H1 (cell line): ENCODE measurements around the gene B3GNT2. TPM values are rescaled to one million over a fixed set of nuclear protein-coding genes. Genes with fewer than 3 reads are reported as not detected.
A peak's percentile ranks its signal among the peaks of the same experiment; 100 is the strongest.

Experiments used
- CTCF ChIA-PET: fragments of 300-600 bp; sonication (Branson Sonifier 250); formaldehyde crosslinking; loops from one replicate; lab custom pipeline; 2021; ENCODE audit not compliant: partially characterized antibody; lab: Charles Lee
- POLR2A ChIA-PET: fragments of 300-600 bp; sonication (Branson Sonifier 250); formaldehyde crosslinking; loops from one replicate; lab custom pipeline; 2021; ENCODE audit warnings: inconsistent platforms; ENCODE audit not compliant: partially characterized antibody; lab: Charles Lee
- DNase-seq, 2 experiments: peaks; one replicate each; pipeline versions ENCODE4 v3.0.0 to v3.0.0-alpha.2; 2010 to 2022; ENCODE audit warnings: low spot score in 2 of 2, low read depth in 1 of 2, mixed read lengths in 1 of 2
- FAIRE-seq: peaks from 2 replicates; lab custom pipeline; 2011; peaks lifted over from hg19 to GRCh38; lab: Jason Lieb, UNC
- H2AFZ ChIP-seq: 2 replicates; pipeline ENCODE4 v1.8.1; 2012; ENCODE audit warnings: low read length, inconsistent platforms
- H2AK5ac ChIP-seq: 2 replicates; pipeline ENCODE4 v1.6.1; 2013; ENCODE audit warnings: low read depth, low read length
- H2BK120ac ChIP-seq: replicated peaks from 2 replicates; pipeline ENCODE3; 2013; ENCODE audit warnings: low read depth, low read length, inconsistent platforms
- H2BK12ac ChIP-seq: 2 replicates; pipeline ENCODE4 v1.6.1; 2013; ENCODE audit warnings: low read depth, low read length
- H2BK15ac ChIP-seq: 2 replicates; pipeline ENCODE4 v1.6.1; 2013; ENCODE audit warnings: low read length
- H2BK20ac ChIP-seq: 2 replicates; pipeline ENCODE4 v1.6.1; 2013; ENCODE audit warnings: low read length
- H2BK5ac ChIP-seq: 2 replicates; pipeline ENCODE4 v1.6.1; 2013; ENCODE audit warnings: low read depth, low read length
- H3K14ac ChIP-seq: 2 replicates; pipeline ENCODE4 v1.6.1; 2013; ENCODE audit warnings: inconsistent platforms; ENCODE audit not compliant: insufficient read length
- H3K18ac ChIP-seq: 2 replicates; pipeline ENCODE4 v1.6.1; 2013; ENCODE audit warnings: low read length; ENCODE audit errors: extremely low read depth
- H3K23ac ChIP-seq: 2 replicates; pipeline ENCODE4 v1.6.1; 2013; ENCODE audit warnings: inconsistent platforms; ENCODE audit not compliant: insufficient read length
- H3K23me2 ChIP-seq: 2 replicates; pipeline ENCODE4 v1.6.1; 2013; ENCODE audit warnings: low read depth, low read length
- H3K27ac ChIP-seq: 2 replicates; pipeline ENCODE4 v1.6.1; 2011; ENCODE audit warnings: low read depth, low read length, inconsistent platforms
- H3K27me3 ChIP-seq, 4 experiments: replicated peaks in 1 of 4; 1 replicate in 1 of 4; 2 replicates in 3 of 4; pipeline versions ENCODE4 v1.6.1 to v1.8.1; 2011 to 2013; ENCODE audit warnings: low read length in 3 of 4, mild to moderate bottlenecking in 3 of 4, inconsistent platforms in 2 of 4, mixed read lengths in 2 of 4, moderate library complexity in 1 of 4; ENCODE audit not compliant: control insufficient read depth in 3 of 4, insufficient read depth in 3 of 4; ENCODE audit errors: extremely low read depth in 1 of 4
- H3K36me3 ChIP-seq, 4 experiments: 2 replicates each; pipeline versions ENCODE4 v1.6.1 to v1.8.1; 2011 to 2013; ENCODE audit warnings: mild to moderate bottlenecking in 4 of 4, low read length in 3 of 4, moderate library complexity in 2 of 4, control low read depth in 1 of 4, inconsistent platforms in 1 of 4; ENCODE audit not compliant: insufficient read depth in 4 of 4, control insufficient read depth in 2 of 4
- H3K4ac ChIP-seq: replicated peaks from 2 replicates; pipeline ENCODE3; 2013; ENCODE audit warnings: low read length, low read depth, mixed read lengths, inconsistent platforms; ENCODE audit not compliant: insufficient read length
- H3K4me1 ChIP-seq, 4 experiments: replicated peaks in 1 of 4; 1 replicate in 1 of 4; 2 replicates in 3 of 4; pipeline versions ENCODE4 v1.6.1 to v1.8.1; 2011 to 2013; ENCODE audit warnings: low read length in 3 of 4, inconsistent platforms in 2 of 4, mixed read lengths in 1 of 4; ENCODE audit not compliant: insufficient read depth in 4 of 4, control insufficient read depth in 3 of 4
- H3K4me2 ChIP-seq, 2 experiments: 2 replicates each; pipeline versions ENCODE4 v1.6.1 to v1.8.1; 2011 to 2013; ENCODE audit warnings: low read depth in 2 of 2, low read length in 2 of 2, control low read depth in 1 of 2, inconsistent platforms in 1 of 2, mild to moderate bottlenecking in 1 of 2; ENCODE audit not compliant: insufficient read depth in 1 of 2
- H3K4me3 ChIP-seq, 4 experiments: fragments of 200-600, 300-600 bp in 1 of 4; sonication (generic), shearing (Covaris generic), sonication (Bioruptor Twin) in 1 of 4; 2 replicates each; pipeline versions ENCODE4 v1.5.1 to v1.8.1; 2011 to 2016; ENCODE audit warnings: low read length in 4 of 4, low read depth in 3 of 4, control low read depth in 2 of 4, inconsistent platforms in 2 of 4, mild to moderate bottlenecking in 2 of 4, mixed read lengths in 1 of 4, moderate library complexity in 1 of 4; ENCODE audit not compliant: insufficient read depth in 2 of 4; ENCODE audit errors: extremely low read depth in 1 of 4
- H3K56ac ChIP-seq: replicated peaks from 2 replicates; pipeline ENCODE3; 2013; ENCODE audit warnings: low read depth, mild to moderate bottlenecking, mixed read lengths, low read length, inconsistent platforms; ENCODE audit not compliant: insufficient read length
- H3K79me1 ChIP-seq: 2 replicates; pipeline ENCODE4 v1.6.1; 2013; ENCODE audit warnings: low read depth, low read length, control low read depth
- H3K79me2 ChIP-seq, 2 experiments: 2 replicates each; pipeline versions ENCODE4 v1.6.1 to v1.8.1; 2012 to 2013; ENCODE audit warnings: low read length in 2 of 2, mild to moderate bottlenecking in 2 of 2, inconsistent platforms in 1 of 2; ENCODE audit not compliant: insufficient read depth in 2 of 2, control insufficient read depth in 1 of 2
- H3K9ac ChIP-seq, 4 experiments: replicated peaks in 1 of 4; 1 replicate in 1 of 4; 2 replicates in 3 of 4; pipeline versions ENCODE4 v1.6.1 to v1.8.1; 2011 to 2013; ENCODE audit warnings: low read depth in 3 of 4, low read length in 3 of 4, control low read depth in 2 of 4, mild to moderate bottlenecking in 2 of 4, moderate library complexity in 2 of 4, inconsistent platforms in 1 of 4; ENCODE audit errors: extremely low read depth in 1 of 4
- H3K9me3 ChIP-seq, 2 experiments: 2 replicates each; pipeline versions ENCODE4 v1.6.1 to v1.8.1; 2012 to 2013; ENCODE audit warnings: mild to moderate bottlenecking in 2 of 2, moderate library complexity in 2 of 2, control low read depth in 1 of 2, inconsistent platforms in 1 of 2, low read depth in 1 of 2, low read length in 1 of 2, mixed read lengths in 1 of 2; ENCODE audit not compliant: insufficient read depth in 2 of 2
- H4K20me1 ChIP-seq, 2 experiments: replicated peaks in 1 of 2; 2 replicates each; pipeline versions ENCODE3 to v1.8.1; 2011 to 2013; ENCODE audit warnings: inconsistent platforms in 2 of 2, low read length in 2 of 2, mild to moderate bottlenecking in 1 of 2; ENCODE audit not compliant: insufficient read depth in 2 of 2, control insufficient read depth in 1 of 2
- H4K5ac ChIP-seq: 2 replicates; pipeline ENCODE4 v1.6.1; 2013; ENCODE audit warnings: low read length, low read depth, mixed read lengths, inconsistent platforms; ENCODE audit not compliant: insufficient read length
- H4K8ac ChIP-seq: 2 replicates; pipeline ENCODE4 v1.8.0; 2013; ENCODE audit warnings: mild to moderate bottlenecking, moderate library complexity, low read length, inconsistent platforms; ENCODE audit not compliant: insufficient read depth; ENCODE audit errors: extremely low read depth
- H4K91ac ChIP-seq: replicated peaks from 2 replicates; pipeline ENCODE3; 2013; ENCODE audit warnings: low read length, mixed read lengths, inconsistent platforms; ENCODE audit not compliant: insufficient read length
- CHD1 ChIP-seq: IDR thresholded peaks from 2 replicates; pipeline ENCODE4 v1.6.1; 2012; ENCODE audit warnings: low read depth, low read length, improper control_type of control experiment
- HDAC2 ChIP-seq, 2 experiments: fragments of 300-600 bp in 1 of 2; sonication (generic) in 1 of 2; IDR thresholded peaks; 2 replicates each; pipeline ENCODE4 v1.6.1; 2011 to 2012; ENCODE audit warnings: low read depth in 2 of 2, low read length in 2 of 2, mild to moderate bottlenecking in 2 of 2, moderate library complexity in 2 of 2, borderline replicate concordance in 1 of 2, inconsistent platforms in 1 of 2
- WGBS, 2 experiments: shearing (Covaris generic) in 1 of 2; methylation state at CpG; one replicate each; pipeline versions ENCODE4 v1.1.6 to v1.1.7; 2013 to 2015; ENCODE audit warnings: low lambda C conversion rate in 2 of 2, mixed read lengths in 2 of 2, inconsistent platforms in 1 of 2, low coverage in 1 of 2, missing lambda C conversion rate in 1 of 2; ENCODE audit not compliant: insufficient replicate concordance in 2 of 2, insufficient coverage in 1 of 2, insufficient read length in 1 of 2; ENCODE audit errors: extremely low coverage in 1 of 2, missing lambda C conversion rate in 1 of 2; 5-methylcytosine and 5-hydroxymethylcytosine counted together
- polyA plus RNA-seq, 7 experiments: library from polyadenylated mRNA; depleted of rRNA in 3 of 7; stranded (reverse) in 5 of 7; unstranded in 2 of 7; fragments of >200 nt in 5 of 7; fragments of 200-250 nt in 2 of 7; gene quantifications; 1 replicate in 5 of 7; 2 replicates in 1 of 7; 4 replicates in 1 of 7; pipeline versions ENCODE4 v1.2.1 to v1.2.3, GENCODE V29; 2011 to 2013; ENCODE audit warnings: missing spikeins in 2 of 7, mixed read lengths in 2 of 7
- total RNA-seq: library from RNA; stranded (reverse); fragmentation: NEBNext Ultra II Directional; extraction: Animal tissue kit (Norgen Biotek cat#: 25700); gene quantifications from 2 replicates; pipeline ENCODE4 v1.2.1, GENCODE V29; 2021

Gene B3GNT2
- total and polyA plus RNA-seq, 2 of the 8 experiments (the other 6 are each of a cell fraction or from before 2014, with no cell fraction given), result 20.1 to 40.8 TPM

DNA sequence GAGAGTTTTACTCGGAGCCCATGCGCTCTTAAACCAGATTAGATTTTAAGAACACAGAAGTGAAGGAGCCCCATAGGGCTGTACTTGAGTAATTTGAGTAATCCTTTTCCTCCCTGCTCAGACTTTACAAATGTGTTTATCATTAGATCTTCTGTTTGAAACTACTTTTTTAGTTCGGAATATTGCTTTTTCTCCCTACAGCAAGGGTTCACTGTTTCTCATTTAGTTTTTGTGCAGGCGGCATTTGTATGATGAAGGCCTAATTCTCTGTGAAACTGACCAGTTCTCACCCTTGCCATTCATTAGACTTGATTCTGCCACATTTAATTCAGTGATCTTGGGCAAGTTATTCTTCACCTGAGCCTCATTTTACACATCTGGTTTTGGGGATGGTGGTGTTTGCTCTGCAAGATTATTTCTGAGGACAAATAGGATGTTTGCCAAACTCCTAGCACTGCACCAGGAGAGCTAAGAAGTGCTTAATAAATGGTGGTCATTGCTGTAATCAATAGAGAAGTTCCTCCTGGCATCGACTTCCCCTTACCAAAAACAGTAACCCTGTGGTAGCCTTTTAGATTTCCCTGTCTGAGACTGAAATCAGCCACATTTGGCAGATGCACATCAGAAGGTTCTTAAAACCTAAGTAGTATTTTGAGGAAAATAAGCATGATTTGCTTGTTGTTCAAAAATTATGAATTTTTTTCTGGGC lies 2.2 kb downstream of the B3GNT2 start:
- H3K4me2 ChIP-seq, result peak overlapping the region; percentile 43 to 68
- H3K36me3 ChIP-seq, result no peaks in the 10 kb centered on the region
- H3K79me1 ChIP-seq, result no peaks in the 10 kb centered on the region
- no peak overlapping the region for H3K56ac ChIP-seq
- POLR2A ChIA-PET, result interaction anchor here (1.7 kb wide), 1 partner anchor 10 kb away, joined by 3 read pairs; no protein-coding TSS in a partner anchor
- no peak overlapping the region for H2AFZ ChIP-seq
- FAIRE-seq (no peak), DNase-seq (no peak)
- H3K9ac ChIP-seq, result peak overlapping the region in 1 of 4 experiments; percentile 0; a peak in 1 of 7 replicates
- H3K4ac ChIP-seq, result no peak overlapping the region
- H2BK20ac ChIP-seq, result no peak overlapping the region
- no peak overlapping the region for H2BK120ac ChIP-seq
- H3K27ac ChIP-seq, result no peak overlapping the region
- H3K27me3 ChIP-seq, result no peaks in the 10 kb centered on the region; a peak in 1 of 7 replicates
- peaks cover 6 to 29% (median 18%) of the 10 kb centered on the region in 4 experiments for H3K4me1 ChIP-seq
- no peak for TF ChIP-seq CHD1
- TF ChIP-seq HDAC2 (IDR thresholded peaks at IDR 0.05; ENCODE audit: borderline replicate concordance in 1 of 2, low read depth in 2 of 2, low read length in 2 of 2), result 0 out of 4 replicates have a peak, but pooled peaks of 1 of the 2 experiments have one; percentile 3
- WGBS, 2 experiments, result 40% methylated on average over 5 of the region's 5 CpGs; no CpG with 5 or more reads in 1 of the 2 experiments
- H3K9me3 ChIP-seq, result no peaks in the 10 kb centered on the region
- H3K18ac ChIP-seq, result no peak overlapping the region
- peaks cover 58 to 67% of the 10 kb centered on the region in 2 experiments for H3K79me2 ChIP-seq
- CTCF ChIA-PET, result interaction anchor here (0.5 to 1.6 kb wide), 4 partner anchors 12 to 213 kb away, joined by 3 to 4 read pairs (median 4); no protein-coding TSS in a partner anchor
- no peak overlapping the region for H3K14ac ChIP-seq
- H4K5ac ChIP-seq, result no peak overlapping the region
- no peak overlapping the region for H2BK5ac ChIP-seq
- H3K4me3 ChIP-seq, result peak overlapping the region; percentile 75 to 100 (median 86)
- H2BK15ac ChIP-seq, result no peak overlapping the region
- H4K20me1 ChIP-seq, result peaks cover 28 to 29% of the 10 kb centered on the region in 2 experiments
- no peak overlapping the region for H4K91ac ChIP-seq
- no peak overlapping the region for H3K23ac ChIP-seq
- H2BK12ac ChIP-seq, result no peak overlapping the region
- H3K23me2 ChIP-seq, result no peaks in the 10 kb centered on the region; the same call in 1 of the 2 replicates
- H2AK5ac ChIP-seq, result no peak overlapping the region
- no peak overlapping the region for H4K8ac ChIP-seq
